Cardiac fibroblast (primary cell): ENCODE measurements around the gene AKR1C4.
"Not testable (repeated sequence)": the region's sequence is repeated elsewhere in the genome, so short reads cannot be mapped to it uniquely, and the experiment has no call there.

ENCODE experiments used
- DNase-seq, 2 donors: peaks; one replicate each; pipeline versions ENCODE4 v3.0.0 to v3.0.0-alpha.2; 2010; ENCODE audit warnings: low read depth in 2 of 2
- H3K4me3 ChIP-seq, 2 donors: replicated peaks in 1 of 2; 1 replicate in 1 of 2; 2 replicates in 1 of 2; pipeline ENCODE4 v1.5.1; 2011; ENCODE audit warnings: low read depth in 2 of 2, low read length in 2 of 2, mild to moderate bottlenecking in 2 of 2, moderate library complexity in 1 of 2
- TF ChIP-seq, protein P1 (sequence below): IDR thresholded peaks from one replicate; pipeline ENCODE4 v1.5.1; 2011; ENCODE audit warnings: low read depth, mild to moderate bottlenecking, low read length, inconsistent platforms

AKR1C4 gene

DNA sequence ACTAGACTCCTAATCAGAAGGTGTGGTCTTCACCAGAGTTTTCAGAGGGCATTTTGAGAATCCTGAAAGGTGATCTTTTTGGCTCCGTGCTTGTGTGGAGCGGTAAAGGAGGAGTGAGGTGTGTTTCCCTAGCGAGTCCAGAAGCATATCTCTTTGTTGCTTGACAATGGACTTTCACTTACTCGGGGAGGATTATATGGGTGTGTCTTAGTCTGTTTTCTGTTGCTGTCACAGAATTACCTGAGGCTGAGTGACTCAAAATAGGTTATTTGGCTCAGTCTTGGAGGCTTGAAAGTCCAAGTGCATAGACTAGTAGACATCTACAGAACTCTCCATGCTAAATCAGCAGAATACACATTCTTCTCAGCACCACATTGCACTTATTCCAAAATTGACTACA lies 57.9 kb downstream of the AKR1C4 start:
- no peak overlapping the region for H3K4me3 ChIP-seq
- no peak for DNase-seq
- TF ChIP-seq, protein P1, sequence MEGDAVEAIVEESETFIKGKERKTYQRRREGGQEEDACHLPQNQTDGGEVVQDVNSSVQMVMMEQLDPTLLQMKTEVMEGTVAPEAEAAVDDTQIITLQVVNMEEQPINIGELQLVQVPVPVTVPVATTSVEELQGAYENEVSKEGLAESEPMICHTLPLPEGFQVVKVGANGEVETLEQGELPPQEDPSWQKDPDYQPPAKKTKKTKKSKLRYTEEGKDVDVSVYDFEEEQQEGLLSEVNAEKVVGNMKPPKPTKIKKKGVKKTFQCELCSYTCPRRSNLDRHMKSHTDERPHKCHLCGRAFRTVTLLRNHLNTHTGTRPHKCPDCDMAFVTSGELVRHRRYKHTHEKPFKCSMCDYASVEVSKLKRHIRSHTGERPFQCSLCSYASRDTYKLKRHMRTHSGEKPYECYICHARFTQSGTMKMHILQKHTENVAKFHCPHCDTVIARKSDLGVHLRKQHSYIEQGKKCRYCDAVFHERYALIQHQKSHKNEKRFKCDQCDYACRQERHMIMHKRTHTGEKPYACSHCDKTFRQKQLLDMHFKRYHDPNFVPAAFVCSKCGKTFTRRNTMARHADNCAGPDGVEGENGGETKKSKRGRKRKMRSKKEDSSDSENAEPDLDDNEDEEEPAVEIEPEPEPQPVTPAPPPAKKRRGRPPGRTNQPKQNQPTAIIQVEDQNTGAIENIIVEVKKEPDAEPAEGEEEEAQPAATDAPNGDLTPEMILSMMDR, result no peak

DNA sequence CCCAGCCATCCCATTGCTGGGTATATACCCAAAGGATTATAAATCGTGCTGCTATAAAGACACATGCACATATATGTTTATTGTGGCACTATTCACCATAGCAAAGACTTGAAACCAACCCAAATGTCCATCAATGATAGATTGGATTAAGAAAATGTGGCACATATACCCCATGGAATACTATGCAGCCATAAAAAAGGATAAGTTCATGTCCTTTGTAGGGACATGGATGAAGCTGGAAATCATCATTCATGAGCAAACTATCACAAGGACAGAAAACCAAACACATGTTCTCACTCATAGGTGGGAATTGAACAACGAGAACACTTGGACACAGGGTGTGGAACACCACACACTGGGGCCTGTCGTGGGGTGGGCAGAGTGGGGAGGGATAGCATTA lies 61.1 kb downstream of the AKR1C4 start:
- not testable (repeated sequence) for H3K4me3 ChIP-seq, DNase-seq

DNA sequence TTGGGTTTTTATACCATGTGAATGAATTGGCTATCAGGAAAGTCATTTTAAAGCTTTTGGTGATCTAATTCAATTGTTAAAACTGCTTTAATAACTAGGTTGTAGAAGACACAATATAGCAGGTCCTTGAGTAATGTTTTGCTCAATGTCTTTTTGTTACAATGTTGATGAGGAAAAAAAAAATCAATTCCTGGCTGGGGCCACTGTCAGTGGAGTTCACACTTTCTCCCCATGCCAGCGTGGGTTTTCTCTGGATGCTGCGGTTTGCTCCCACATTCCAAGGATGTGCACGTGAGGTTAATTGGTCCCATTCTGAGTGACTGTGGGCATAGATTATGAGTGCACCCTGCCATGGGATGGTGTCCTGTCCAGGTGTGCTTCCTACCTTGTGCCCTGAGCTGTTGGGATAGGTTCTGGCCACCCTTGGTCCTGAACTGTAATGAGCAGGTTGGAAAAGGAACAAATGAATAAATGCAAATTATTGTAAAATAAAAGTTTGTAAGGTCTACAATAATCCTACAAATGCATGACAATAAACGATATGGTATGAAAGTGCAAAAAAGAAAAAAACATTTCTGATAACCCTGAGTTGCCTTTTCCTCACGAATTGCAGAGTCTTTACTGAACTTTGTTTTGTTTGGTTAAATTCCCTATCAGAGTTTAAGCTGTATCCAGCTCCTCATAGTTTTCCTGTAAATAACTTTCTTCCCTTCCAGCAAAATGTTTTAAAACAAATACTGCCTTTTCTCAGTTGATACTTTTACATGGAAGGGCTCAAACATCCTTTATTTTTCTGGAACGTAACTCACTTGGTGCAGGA lies 62.7 kb downstream of the AKR1C4 start:
- no peak overlapping the region for H3K4me3 ChIP-seq
- TF ChIP-seq, protein P1, result no peak
- DNase-seq, result no peak

- no peak for DNase-seq
- TF ChIP-seq, protein P1, result no peak
- H3K4me3 ChIP-seq, result no peak overlapping the region
These were observed 63.4 kb downstream of the AKR1C4 start for GRCh38 chr10:5259952-5260578.

GRCh38 chr10:5260828-5261227 lies 64.2 kb downstream of the AKR1C4 start:
- no peak overlapping the region for H3K4me3 ChIP-seq

GRCh38 chr10:5265139-5265538 lies 68.5 kb downstream of the AKR1C4 start:
- no peak overlapping the region for H3K4me3 ChIP-seq
- TF ChIP-seq, protein P1, result no peak
- DNase-seq, result no peak

More at GRCh38 chr10:5260828-5261227, 64.2 kb downstream of the AKR1C4 start:
- TF ChIP-seq, protein P1, result no peak
- no peak for DNase-seq

DNA sequence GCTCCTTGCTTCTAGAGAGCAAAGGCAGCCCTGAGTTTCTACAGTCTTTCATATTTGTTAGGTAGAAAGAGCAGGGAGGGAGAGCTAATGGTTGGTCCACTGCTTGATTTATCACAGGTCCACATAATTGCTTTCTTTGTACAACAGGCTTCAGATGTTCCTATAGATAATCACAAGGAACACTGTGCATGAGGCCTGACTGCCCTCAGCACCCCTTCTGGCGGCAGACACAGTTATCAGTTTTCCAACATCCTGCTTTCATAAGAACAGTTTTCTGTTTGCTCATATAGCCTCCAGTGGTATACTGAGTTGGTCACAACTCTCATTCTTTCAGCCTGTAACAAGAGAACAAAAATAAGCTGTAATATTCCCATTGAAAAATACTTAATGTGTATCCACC lies 69.7 kb downstream of the AKR1C4 start:
- TF ChIP-seq, protein P1, result no peak
- H3K4me3 ChIP-seq, result no peak overlapping the region
- no peak for DNase-seq
